ENCODE measurements around the gene L3MBTL3.

GRCh38 chr6:130143709-130144108 is 125.3 kb downstream of the L3MBTL3 start:
- no peak for TF ChIP-seq EZH2phosphoT487 (conservative IDR thresholded peaks at IDR 0.05; ENCODE audit: low read length)
- TF ChIP-seq, protein P1, sequence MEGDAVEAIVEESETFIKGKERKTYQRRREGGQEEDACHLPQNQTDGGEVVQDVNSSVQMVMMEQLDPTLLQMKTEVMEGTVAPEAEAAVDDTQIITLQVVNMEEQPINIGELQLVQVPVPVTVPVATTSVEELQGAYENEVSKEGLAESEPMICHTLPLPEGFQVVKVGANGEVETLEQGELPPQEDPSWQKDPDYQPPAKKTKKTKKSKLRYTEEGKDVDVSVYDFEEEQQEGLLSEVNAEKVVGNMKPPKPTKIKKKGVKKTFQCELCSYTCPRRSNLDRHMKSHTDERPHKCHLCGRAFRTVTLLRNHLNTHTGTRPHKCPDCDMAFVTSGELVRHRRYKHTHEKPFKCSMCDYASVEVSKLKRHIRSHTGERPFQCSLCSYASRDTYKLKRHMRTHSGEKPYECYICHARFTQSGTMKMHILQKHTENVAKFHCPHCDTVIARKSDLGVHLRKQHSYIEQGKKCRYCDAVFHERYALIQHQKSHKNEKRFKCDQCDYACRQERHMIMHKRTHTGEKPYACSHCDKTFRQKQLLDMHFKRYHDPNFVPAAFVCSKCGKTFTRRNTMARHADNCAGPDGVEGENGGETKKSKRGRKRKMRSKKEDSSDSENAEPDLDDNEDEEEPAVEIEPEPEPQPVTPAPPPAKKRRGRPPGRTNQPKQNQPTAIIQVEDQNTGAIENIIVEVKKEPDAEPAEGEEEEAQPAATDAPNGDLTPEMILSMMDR (IDR thresholded peaks at IDR 0.05; ENCODE audit: insufficient read depth, low read length, poor library complexity, severe bottlenecking): no peak

Measured in SU-DHL-6 (cell line).